HuH-7 (cell line): ENCODE data around the gene TSC22D2.
"Not testable (repeated sequence)": the region's sequence is repeated elsewhere in the genome, so short reads cannot be mapped to it uniquely, and the experiment has no call there.

ENCODE experiments used
- DNase-seq: peaks from one replicate; pipeline ENCODE4 v3.0.0; 2011; ENCODE audit warnings: low spot score

Gene TSC22D2

DNA sequence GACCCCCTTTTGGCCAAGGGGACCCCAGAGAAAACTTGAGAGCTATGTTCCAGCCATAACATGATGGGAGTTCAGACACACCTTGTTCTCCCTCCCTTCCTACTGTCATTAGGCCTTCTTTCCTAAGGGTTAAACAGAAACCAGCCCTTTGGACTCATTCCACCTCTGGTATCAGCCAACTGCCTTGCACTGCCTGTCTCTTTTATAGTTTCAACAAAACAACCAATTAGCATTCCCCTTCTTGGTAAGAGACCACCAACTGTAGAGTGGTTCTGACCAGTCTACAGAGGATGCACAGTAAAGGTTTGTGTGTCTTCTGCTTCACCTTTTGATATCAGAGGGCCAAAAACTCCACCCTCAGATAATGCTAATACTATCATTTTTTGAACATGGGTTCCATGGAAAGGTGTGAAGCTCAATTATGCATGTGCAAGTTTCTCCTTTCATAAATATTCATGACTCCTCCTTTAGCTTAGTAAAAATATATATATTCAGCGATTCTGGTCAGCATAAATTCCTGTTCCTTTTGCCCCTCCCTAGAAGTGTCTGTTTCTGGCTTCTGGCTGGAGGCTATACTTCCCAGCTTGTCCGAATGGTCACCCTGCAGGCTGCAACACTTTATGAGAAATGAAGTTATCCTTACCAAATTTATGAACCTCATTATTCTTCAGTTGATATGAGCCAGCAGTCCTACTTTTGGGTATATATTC is 82.3 kb downstream of the TSC22D2 start:
- DNase-seq: no peak

- no peak for DNase-seq
Measured at GRCh38 chr3:150494411-150494977, 86.4 kb downstream of the TSC22D2 start.

DNA sequence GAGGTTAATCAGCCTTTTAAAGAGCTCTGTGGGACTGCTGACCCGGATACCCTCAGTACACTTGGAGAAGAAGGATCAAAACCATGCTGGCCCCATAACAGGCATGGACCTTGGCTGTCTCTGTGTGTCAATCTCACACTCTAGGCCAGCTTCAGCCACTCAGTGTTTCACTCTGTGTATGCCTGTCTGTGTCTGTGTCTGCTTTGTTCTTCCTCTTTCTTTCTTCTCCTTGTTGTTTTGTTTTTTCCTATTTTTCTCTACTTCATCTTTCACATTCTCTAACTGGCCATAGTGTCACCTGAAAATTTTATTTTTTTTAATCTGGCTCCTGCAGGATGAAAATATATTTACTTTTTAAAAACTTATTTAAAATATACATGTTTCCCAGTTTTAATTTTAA is 87.1 kb downstream of the TSC22D2 start:
- no peak for DNase-seq

GRCh38 chr3:150495563-150496168 is 87.6 kb downstream of the TSC22D2 start:
- DNase-seq: peak; percentile 4

DNA sequence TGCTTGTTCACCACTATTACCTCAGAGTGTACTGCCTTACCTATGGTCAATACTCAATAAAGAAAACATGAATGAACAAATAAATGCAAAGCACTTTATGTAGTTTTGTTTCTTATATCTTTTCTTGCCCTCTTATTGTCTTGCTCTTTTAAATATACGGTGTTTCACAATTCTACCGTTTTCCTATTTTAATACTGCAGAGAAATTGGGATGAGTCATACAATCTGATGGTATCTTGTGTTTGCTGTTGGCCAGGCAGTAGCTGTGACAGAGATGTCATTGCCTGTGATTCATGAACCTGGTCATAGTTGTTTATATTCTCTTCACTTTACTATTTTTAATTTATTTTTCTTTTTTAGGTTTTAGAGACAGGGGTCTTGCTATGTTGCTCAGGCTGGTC is 89.9 kb downstream of the TSC22D2 start:
- DNase-seq: no peak

GRCh38 chr3:150500960-150501359 is 92.9 kb downstream of the TSC22D2 start:
- DNase-seq: not testable (repeated sequence)

- DNase-seq: no peak
Measured at GRCh38 chr3:150503402-150504099, 95.5 kb downstream of the TSC22D2 start.

GRCh38 chr3:150504483-150504882 is 96.4 kb downstream of the TSC22D2 start:
- DNase-seq: no peak

GRCh38 chr3:150508401-150508800 is 100.3 kb downstream of the TSC22D2 start:
- no peak for DNase-seq

DNA sequence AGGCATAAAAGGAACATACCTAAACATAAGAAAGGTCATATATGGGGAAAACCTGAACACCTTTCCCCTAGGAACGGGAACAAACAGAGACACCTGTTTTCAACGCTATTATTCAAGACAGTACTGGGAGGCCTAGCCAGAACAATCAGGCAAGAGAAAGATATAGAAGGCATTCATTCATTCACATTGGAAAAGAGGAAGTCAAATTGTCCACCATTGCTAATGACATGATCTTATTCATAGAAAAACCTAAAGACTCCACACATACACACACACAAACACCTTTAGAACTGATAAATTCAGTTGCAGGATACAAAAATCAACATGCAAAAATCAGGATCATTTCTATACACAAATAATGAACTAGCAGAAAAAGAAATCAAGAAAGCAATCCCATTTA is 101.7 kb downstream of the TSC22D2 start:
- no peak for DNase-seq

GRCh38 chr3:150511122-150511821 is 103.2 kb downstream of the TSC22D2 start:
- DNase-seq: no peak

- DNase-seq: no peak
Measured at GRCh38 chr3:150515210-150515609, 107.1 kb downstream of the TSC22D2 start.
